ENCODE data around the gene CASQ2.

GRCh38 chr1:115761601-115762302 is 6.8 kb downstream of the CASQ2 start:
- TF ChIP-seq CTCF (IDR thresholded peaks at IDR 0.05; ENCODE audit: poor library complexity): no peak
- no peak for TF ChIP-seq EZH2phosphoT487 (IDR thresholded peaks at IDR 0.05; ENCODE audit: low read depth, severe bottlenecking, unreplicated experiment)

All from hepatocyte (in vitro differentiated cells).